Endothelial cell of umbilical vein (primary cell): Measurements from ENCODE around the gene ACE. TPM values are rescaled to one million over a fixed set of nuclear protein-coding genes. Genes with fewer than 3 reads are reported as not detected.

Source experiments
- BruUV-seq: library from RNA; stranded (reverse); fragments of 400-500 nt; replicated peaks from 2 replicates; lab custom pipeline; 2021; lab: Mats Ljungman, UMichigan
- CTCF ChIA-PET: fragments of 300-600, 350-600 bp; sonication (Branson Sonifier 250); formaldehyde crosslinking; loops from one replicate; lab custom pipeline; 2021; ENCODE audit warnings: antibody characterized with exemption, inconsistent platforms; lab: Charles Lee
- POLR2A ChIA-PET: fragments of 300-600, 350-600 bp; sonication (Branson Sonifier 250); formaldehyde crosslinking; loops from one replicate; lab custom pipeline; 2021; ENCODE audit warnings: antibody characterized with exemption, inconsistent platforms; lab: Charles Lee
- DNase-seq: peaks from one replicate; pipeline ENCODE4 v3.0.0-alpha.2; 2011; ENCODE audit warnings: low read depth, low spot score
- FAIRE-seq: peaks from 2 replicates; lab custom pipeline; 2011; peaks lifted over from hg19 to GRCh38; lab: Jason Lieb, UNC
- H2AFZ ChIP-seq: 2 replicates; pipeline ENCODE4 v1.6.0; 2012; ENCODE audit warnings: low read depth, low read length, control low read depth, inconsistent platforms
- H3K27ac ChIP-seq: 2 replicates; pipeline ENCODE4 v1.5.1; 2011; ENCODE audit warnings: low read depth, mild to moderate bottlenecking, control low read depth, low read length, moderate library complexity; ENCODE audit not compliant: insufficient read depth
- H3K27me3 ChIP-seq, 2 experiments: 2 replicates each; pipeline versions ENCODE4 v1.6.0 to v1.6.1; 2011; ENCODE audit warnings: low read length in 2 of 2, mixed read lengths in 1 of 2; ENCODE audit not compliant: control insufficient read depth in 2 of 2, insufficient read depth in 2 of 2
- H3K36me3 ChIP-seq, 2 experiments: 2 replicates in 1 of 2; 3 replicates in 1 of 2; pipeline ENCODE4 v1.5.1; 2011; ENCODE audit warnings: low read length in 2 of 2, mild to moderate bottlenecking in 1 of 2, moderate library complexity in 1 of 2; ENCODE audit not compliant: control insufficient read depth in 2 of 2, insufficient read depth in 2 of 2; ENCODE audit errors: extremely low read depth in 1 of 2
- H3K4me1 ChIP-seq: 3 replicates; pipeline ENCODE4 v1.5.1; 2011; ENCODE audit warnings: mild to moderate bottlenecking, low read length; ENCODE audit not compliant: control insufficient read depth, insufficient read depth; ENCODE audit errors: extremely low read depth
- H3K4me2 ChIP-seq: 2 replicates; pipeline ENCODE4 v1.6.1; 2011; ENCODE audit warnings: low read length, control low read depth, mixed read lengths; ENCODE audit not compliant: insufficient read depth
- H3K4me3 ChIP-seq, 3 experiments: fragments of 200-600 bp in 1 of 3; sonication (generic), shearing (Covaris generic) in 1 of 3; replicated peaks in 1 of 3; 2 replicates each; pipeline ENCODE4 v1.5.1; 2011 to 2016; ENCODE audit warnings: control low read depth in 3 of 3, low read length in 3 of 3, mild to moderate bottlenecking in 2 of 3, inconsistent platforms in 1 of 3, low read depth in 1 of 3, moderate library complexity in 1 of 3; ENCODE audit not compliant: insufficient read depth in 1 of 3
- H3K79me2 ChIP-seq: 2 replicates; pipeline ENCODE4 v1.6.0; 2012; ENCODE audit warnings: low read length, inconsistent platforms; ENCODE audit not compliant: control insufficient read depth, insufficient read depth
- H3K9ac ChIP-seq: replicated peaks from 2 replicates; pipeline ENCODE3; 2011; ENCODE audit warnings: low read length, control low read depth; ENCODE audit not compliant: insufficient read depth; ENCODE audit errors: extremely low read depth
- H3K9me1 ChIP-seq: replicated peaks from 3 replicates; pipeline ENCODE4 v1.6.0; 2011; ENCODE audit warnings: mild to moderate bottlenecking, low read length; ENCODE audit not compliant: control insufficient read depth, insufficient read depth; ENCODE audit errors: extremely low read depth
- H3K9me3 ChIP-seq: replicated peaks from 2 replicates; pipeline ENCODE4 v1.5.1; 2012; ENCODE audit warnings: low read length, inconsistent platforms; ENCODE audit not compliant: control insufficient read depth, insufficient read depth
- H4K20me1 ChIP-seq: replicated peaks from 2 replicates; pipeline ENCODE3; 2011; ENCODE audit warnings: mild to moderate bottlenecking, low read length; ENCODE audit not compliant: control insufficient read depth, insufficient read depth; ENCODE audit errors: extremely low read depth
- CTCF ChIP-seq, 2 donors: IDR thresholded peaks; 1 replicate in 1 of 2; 2 replicates in 1 of 2; pipeline ENCODE4 v1.5.1; 2011; ENCODE audit warnings: low read length in 2 of 2, mild to moderate bottlenecking in 2 of 2, moderate library complexity in 2 of 2, control low read depth in 1 of 2, inconsistent platforms in 1 of 2, low read depth in 1 of 2; ENCODE audit not compliant: insufficient read depth in 1 of 2; ENCODE audit errors: extremely low read depth in 1 of 2
- EZH2 ChIP-seq: IDR thresholded peaks from 2 replicates; pipeline ENCODE4 v1.6.1; 2012; ENCODE audit warnings: borderline replicate concordance, low read depth, mild to moderate bottlenecking, moderate library complexity, low read length, inconsistent platforms; ENCODE audit not compliant: severe bottlenecking
- FOS ChIP-seq: IDR thresholded peaks from 2 replicates; pipeline ENCODE4 v1.6.1; 2011; ENCODE audit warnings: mild to moderate bottlenecking, low read length, moderate library complexity, borderline replicate concordance; ENCODE audit not compliant: insufficient read depth
- GATA2 ChIP-seq: IDR thresholded peaks from 2 replicates; pipeline ENCODE4 v1.7.0; 2011; ENCODE audit warnings: low read depth, mild to moderate bottlenecking, moderate library complexity, mixed read lengths, low read length; ENCODE audit not compliant: insufficient read length, insufficient read depth
- JUN ChIP-seq: IDR thresholded peaks from 2 replicates; pipeline ENCODE4 v1.6.1; 2011; ENCODE audit warnings: borderline replicate concordance, low read depth; ENCODE audit not compliant: insufficient read length, insufficient read depth
- MAX ChIP-seq: IDR thresholded peaks from 2 replicates; pipeline ENCODE4 v1.6.1; 2011; ENCODE audit not compliant: insufficient read depth, insufficient read length
- MYC ChIP-seq: IDR thresholded peaks from one replicate; pipeline ENCODE4 v1.6.1; 2011; ENCODE audit warnings: mild to moderate bottlenecking, low read depth, low read length
- POLR2A ChIP-seq: IDR thresholded peaks from 2 replicates; pipeline ENCODE4 v1.6.1; 2012; ENCODE audit warnings: low read depth, mild to moderate bottlenecking, control low read depth, low read length
- POLR2AphosphoS5 ChIP-seq: IDR thresholded peaks from 2 replicates; pipeline ENCODE4 v1.6.1; 2012; ENCODE audit warnings: low read depth, mild to moderate bottlenecking, control low read depth, low read length, moderate library complexity; ENCODE audit not compliant: insufficient read depth
- dilution Hi-C: fragments of 300-500 bp; cut with MboI; formaldehyde crosslinking; loops from one replicate; pipeline ENCODE4 v1.15.0; 2019; ENCODE audit warnings: low sequenced_read_pairs; ENCODE audit not compliant: extremely low pct_ligation_motif_present
- intact Hi-C: fragments of 100-400 bp; cut with micrococcal nuclease; formaldehyde crosslinking; loops from one replicate; pipeline ENCODE4 v1.10.0; 2022
- polyA plus RNA-seq, 4 experiments: library from polyadenylated mRNA; depleted of rRNA in 3 of 4; stranded (reverse) in 3 of 4; unstranded in 1 of 4; fragments of >200 nt; gene quantifications; 2 replicates each; pipeline versions ENCODE4 v1.2.1 to v1.2.3, GENCODE V29; 2011 to 2012; ENCODE audit warnings: missing spikeins in 1 of 4
- total RNA-seq: library from RNA; stranded (reverse); gene quantifications from 2 replicates; pipeline ENCODE4 v1.2.3, GENCODE V29; 2021

ACE gene
- total and polyA plus RNA-seq, 2 donors (not counting 3 experiments of a cell fraction or from before 2014, with no cell fraction given) = 63.4 to 207 TPM

DNA sequence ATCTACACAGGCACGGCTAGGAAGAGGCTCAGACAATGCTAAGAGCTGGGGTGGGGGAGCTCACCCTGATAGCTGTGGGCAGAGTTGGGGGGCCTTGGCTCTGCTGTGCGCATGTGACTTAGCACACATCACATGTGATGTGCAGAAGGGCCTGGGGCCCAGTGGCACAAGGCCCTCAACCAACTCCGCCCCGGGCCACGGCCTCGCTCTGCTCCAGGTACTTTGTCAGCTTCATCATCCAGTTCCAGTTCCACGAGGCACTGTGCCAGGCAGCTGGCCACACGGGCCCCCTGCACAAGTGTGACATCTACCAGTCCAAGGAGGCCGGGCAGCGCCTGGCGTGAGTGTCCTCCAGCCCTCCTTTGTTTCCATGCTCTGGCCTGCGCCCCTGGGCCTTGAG, 19.3 kb downstream of the ACE start:
- BruUV-seq = no TSS peak
- no peak for DNase-seq
- dilution Hi-C loops (no loop called here), intact Hi-C loops (loop anchor here (5.0 kb wide), 2 partner anchors 69 to 116 kb away; no protein-coding TSS in a partner anchor)
- Histone ChIP-seq H3K36me3 (peaks cover 0 to 24% of the 10 kb centered on the region in 2 experiments), H3K27me3 (peaks cover 2 to 3% of the 10 kb centered on the region in 2 experiments), H3K4me1 (no peaks in the 10 kb centered on the region), H2AFZ (no peak overlapping the region), H3K9me3 (no peaks in the 10 kb centered on the region), H4K20me1 (no peaks in the 10 kb centered on the region), H3K79me2 (no peaks in the 10 kb centered on the region), H3K9me1 (no peaks in the 10 kb centered on the region), H3K4me2 (no peak overlapping the region), H3K4me3 (no peak overlapping the region), H3K9ac (no peak overlapping the region), H3K27ac (no peak overlapping the region)
- TF ChIP-seq MAX = no peak
- no peak for TF ChIP-seq JUN
- no peak for TF ChIP-seq CTCF (IDR thresholded peaks at IDR 0.05; ENCODE audit: extremely low read depth in 1 of 2, insufficient read depth in 1 of 2, low read depth in 1 of 2, low read length in 2 of 2)
- no peak for TF ChIP-seq EZH2
- TF ChIP-seq POLR2AphosphoS5 = no peak
- no peak for TF ChIP-seq POLR2A
- TF ChIP-seq GATA2 = no peak
- no peak for TF ChIP-seq FOS
- no peak for TF ChIP-seq MYC
- ChIA-PET CTCF (interaction anchor here (0.9 to 3.0 kb wide), 3 partner anchors 8 to 71 kb away, joined by 5 to 12 read pairs (median 6); no protein-coding TSS in a partner anchor), POLR2A (interaction anchor here (0.7 kb wide), 1 partner anchor 51 kb away, joined by 3 read pairs; no protein-coding TSS in a partner anchor)
- FAIRE-seq = no peak
